Measurements from ENCODE around the gene PLVAP.
A peak's percentile ranks its signal among the peaks of the same experiment; 100 is the strongest.

The PLVAP gene, protein sequence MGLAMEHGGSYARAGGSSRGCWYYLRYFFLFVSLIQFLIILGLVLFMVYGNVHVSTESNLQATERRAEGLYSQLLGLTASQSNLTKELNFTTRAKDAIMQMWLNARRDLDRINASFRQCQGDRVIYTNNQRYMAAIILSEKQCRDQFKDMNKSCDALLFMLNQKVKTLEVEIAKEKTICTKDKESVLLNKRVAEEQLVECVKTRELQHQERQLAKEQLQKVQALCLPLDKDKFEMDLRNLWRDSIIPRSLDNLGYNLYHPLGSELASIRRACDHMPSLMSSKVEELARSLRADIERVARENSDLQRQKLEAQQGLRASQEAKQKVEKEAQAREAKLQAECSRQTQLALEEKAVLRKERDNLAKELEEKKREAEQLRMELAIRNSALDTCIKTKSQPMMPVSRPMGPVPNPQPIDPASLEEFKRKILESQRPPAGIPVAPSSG

DNA sequence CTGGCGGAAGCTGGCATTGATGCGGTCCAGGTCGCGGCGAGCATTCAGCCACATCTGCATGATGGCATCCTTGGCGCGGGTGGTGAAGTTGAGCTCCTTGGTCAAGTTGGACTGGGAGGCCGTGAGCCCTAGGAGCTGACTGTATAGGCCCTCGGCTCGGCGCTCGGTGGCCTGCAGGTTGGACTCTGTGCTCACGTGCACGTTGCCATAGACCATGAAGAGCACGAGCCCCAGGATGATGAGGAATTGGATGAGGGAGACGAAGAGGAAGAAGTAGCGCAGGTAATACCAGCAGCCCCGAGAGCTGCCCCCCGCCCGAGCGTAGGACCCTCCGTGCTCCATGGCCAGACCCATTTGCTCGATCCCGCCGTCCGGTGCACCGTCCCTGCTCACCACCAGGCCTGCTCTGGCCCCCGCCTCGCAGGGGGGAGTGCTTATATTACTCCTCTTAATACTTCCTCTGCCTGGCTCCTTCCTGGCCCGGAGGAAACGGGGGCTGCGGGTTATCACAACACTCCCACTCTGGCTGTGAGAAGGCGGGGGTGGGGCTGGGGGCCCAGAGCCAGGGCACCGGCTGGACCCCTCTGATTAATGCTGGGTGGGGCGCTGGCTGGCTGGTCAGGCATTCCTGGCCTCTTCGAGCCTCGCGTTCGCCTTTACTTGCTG is at the start of gene PLVAP:
PLVAP (minus strand) TSS at position 408 of the 666 bp plus-strand sequence; CDS start at position 354, 54 bp downstream.
- DNase-seq, result no peak

DNA sequence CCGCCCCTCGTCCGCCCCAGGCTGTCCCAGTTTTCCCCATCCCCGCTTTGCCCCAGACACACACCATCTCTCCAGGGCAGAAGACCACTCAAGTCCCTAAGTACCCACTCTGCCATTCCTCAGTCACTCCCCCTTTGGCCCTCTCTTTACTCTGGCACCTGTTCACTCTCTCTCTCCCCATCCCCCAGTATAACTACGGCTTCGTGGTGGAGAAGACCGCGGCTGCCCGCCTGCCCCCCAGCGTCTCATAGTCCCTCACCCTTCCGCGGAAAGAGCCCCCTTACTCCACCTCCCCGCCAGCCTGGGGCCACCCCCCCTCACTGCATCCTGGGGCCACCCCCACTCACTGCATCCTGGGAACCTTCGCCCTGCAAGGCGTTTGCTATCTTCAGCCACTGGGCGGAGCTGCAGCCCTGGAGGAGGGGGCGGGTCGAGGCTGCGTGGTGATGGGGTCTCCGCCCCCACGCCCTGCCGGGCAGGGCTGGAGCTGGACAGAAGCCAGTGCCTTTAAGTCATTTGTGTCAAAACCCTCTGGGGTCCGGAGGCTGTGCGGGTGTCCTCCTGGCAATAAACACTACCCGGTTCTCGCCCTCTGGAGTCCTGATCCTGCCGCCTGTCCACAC is 47.7 kb upstream of the PLVAP start:
- no peak for DNase-seq

DNA sequence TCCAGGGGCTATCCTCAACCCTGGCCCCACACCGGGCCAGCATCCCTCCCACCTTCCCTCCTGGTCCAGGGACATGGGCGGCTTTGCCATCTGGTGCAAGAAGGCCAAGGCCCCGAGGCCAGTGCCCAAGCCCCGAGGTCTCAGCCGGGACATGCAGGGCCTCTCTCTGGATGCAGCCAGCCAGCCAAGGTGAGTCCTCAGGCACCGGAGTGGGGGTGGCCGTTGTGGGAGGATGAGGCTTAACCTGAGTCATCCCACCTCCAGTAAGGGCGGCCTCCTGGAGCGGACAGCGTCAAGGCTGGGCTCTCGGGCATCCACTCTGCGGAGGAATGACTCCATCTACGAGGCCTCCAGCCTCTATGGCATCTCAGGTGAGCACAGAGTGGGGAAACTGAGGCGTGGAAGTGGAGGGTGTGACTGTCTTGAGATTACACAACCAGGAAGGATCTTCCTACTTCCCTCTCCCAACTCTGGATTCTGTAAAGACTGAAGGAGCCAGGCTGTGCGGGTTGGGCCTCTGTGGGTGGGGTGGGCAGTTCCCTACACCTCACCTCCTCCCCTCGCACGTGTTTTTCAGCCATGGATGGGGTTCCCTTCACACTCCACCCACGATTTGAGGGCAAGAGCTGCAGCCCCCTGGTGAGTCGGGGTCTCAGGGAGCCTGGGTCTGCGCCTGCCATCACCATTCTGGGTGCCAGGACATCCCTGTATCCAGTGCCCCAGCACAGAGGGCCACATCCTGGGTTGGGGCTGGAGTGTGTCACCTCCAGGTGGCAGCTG is 46.5 kb upstream of the PLVAP start:
- DNase-seq, result no peak

DNA sequence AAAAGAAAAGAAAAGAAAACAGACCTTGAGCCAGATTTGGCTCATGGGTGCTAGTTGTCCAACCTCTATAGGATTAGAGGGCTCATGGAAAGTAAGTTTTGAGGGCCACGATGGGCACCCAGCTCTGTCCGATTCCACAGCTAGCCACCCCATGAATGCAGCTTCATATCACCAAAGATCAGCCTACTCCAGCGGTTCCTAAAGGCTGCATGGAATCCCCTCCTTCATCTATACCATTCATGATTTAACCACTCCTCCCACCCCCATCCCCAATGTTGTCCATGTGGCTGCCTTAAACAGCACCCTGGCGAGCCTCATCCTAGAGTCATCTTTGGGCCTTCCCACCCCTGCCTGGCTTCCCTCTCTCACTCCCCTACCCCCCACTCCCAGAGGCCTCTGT is 44.8 kb upstream of the PLVAP start:
- no peak for DNase-seq

DNA sequence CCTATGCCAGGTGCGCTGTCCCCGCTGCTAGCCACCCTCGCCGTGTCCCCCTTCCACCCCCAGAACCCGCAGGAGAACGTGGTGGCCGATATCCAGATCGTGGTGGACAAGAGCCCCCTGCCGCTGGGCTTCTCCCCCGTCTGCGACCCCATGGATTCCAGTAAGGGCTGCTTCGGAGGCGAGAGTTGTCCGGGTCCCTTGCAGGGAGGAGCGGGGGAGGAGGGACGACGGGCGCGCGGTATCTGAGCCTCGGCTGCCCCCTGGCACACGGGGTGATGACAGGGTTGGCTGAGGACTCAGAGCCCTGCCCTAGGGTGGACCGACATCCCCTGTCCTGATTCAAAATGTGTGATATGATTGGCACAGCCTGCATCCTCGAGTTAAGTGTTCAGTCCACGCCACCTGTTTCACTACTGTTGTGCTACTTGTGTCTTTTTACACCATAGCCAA is 43.4 kb upstream of the PLVAP start:
- DNase-seq, result peak; percentile 27

DNA sequence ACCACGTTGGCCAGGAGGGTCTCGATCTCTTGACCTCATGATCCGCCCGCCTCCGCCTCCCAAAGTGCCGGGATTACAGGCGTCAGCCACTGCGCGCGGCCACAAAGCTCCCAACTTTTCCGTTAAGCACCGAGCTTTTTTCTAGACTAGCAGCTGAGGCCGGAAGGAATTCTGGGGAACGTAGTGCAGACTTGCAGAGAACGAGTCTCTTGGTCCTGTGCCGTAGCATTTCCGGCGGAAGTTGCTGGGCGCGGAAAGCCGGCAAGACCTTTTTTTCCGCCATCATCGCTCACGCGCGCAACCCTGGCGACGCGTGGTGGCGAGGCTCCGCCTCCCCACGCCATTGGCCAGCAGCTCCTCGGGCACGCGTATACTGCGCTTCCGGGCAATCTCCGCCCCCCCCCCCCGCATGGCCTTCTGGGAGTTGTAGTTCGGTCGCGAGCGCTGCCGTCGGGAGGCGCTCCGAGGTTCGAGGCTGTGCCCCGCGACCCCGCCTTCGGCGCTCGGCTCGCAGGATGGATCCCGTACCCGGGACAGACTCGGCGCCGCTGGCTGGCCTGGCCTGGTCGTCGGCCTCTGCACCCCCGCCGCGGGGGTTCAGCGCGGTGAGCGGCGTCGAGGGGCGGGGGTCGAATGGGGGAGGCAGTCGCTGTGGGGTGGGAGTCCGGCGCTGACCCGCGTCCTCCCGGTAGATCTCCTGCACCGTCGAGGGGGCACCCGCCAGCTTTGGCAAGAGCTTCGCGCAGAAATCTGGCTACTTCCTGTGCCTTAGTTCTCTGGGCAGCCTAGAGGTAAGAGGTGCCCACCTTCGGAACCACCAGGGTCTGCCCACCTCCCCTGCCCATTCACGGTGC is 42.7 kb upstream of the PLVAP start, which contains the start of gene MVB12A:
MVB12A (plus strand) TSS at position 427 of the 854 bp plus-strand sequence; CDS start at position 516, 89 bp downstream.
- DNase-seq, result peak; percentile 93

DNA sequence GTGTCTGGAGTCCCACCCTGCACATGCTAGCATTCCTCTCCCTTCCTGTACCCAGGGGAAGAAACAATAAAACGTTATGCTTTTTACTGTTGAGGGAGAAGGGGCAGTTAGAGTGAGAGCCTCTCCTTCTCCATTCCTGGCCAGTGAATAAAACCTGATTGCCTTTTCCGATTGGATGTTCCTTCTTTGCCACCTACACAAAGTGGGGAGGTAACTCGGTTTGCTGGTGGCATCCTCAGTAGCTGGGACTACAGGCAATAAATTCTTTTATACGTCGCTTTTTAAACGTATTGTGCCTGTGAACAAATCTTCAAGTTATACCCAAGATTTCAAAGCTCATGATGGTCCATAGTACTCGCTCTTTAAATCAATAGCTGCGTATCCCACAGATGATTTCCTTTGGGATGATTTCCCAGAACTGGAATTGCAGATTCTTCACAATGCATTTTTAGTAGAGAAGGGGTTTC is 42.0 kb upstream of the PLVAP start:
- no peak for DNase-seq

DNA sequence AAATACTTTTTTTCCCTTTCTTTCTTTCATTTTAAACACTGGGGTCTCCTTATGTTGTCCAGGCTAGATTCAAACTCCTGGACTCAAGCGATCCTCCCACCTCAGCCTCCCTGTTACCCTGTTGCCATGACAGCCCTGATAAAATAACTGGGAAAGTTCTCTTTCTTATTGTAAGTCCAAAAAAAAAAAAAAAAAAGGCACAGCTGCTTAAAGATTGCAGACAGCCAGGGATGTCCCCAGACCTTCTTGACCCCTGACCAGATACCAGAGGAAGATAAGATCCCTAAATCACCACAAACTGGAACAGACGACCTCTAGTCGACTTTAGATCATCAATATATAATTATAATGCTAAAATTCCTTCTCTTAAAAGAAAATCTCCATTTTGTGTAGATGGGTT is 41.6 kb upstream of the PLVAP start:
- DNase-seq, result no peak

DNA sequence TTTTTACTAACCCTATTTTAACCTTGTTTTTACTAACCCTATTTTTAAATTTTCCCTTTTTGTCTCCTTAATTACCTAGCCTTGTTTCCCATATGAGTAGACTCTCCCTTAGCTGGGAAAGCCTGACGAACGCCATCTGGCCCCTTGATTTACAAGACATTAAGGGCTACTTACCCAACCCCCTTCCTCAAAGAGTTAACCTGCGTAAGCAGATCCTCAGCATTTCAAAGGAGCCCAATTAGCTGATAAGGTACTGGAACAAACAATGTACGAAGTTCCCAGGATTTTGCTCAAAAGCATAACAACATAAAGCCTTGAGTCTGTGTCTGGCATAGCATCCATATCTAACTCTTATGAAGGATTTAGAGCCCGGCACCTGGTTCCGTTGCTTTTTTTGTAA is 38.0 kb upstream of the PLVAP start:
- no peak for DNase-seq

DNA sequence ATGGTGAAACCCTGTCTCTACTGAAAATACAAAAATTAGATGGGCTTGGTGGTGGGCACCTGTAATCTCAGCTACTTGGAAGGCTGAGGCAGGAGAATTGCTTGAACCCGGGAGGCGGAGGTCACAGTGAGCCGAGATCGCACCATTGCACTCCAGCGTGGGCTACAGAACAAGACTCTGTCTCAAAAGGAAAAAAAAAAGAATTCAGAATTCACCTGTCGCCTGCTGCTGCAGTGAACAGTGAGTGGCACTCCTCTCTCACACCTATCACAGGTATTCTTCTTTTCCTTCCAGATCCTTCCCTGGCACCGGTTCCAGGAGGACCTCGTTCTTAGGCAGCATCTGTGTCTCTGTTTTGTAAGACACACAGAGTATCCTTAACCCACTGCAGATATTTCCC is 37.0 kb upstream of the PLVAP start:
- no peak for DNase-seq

DNA sequence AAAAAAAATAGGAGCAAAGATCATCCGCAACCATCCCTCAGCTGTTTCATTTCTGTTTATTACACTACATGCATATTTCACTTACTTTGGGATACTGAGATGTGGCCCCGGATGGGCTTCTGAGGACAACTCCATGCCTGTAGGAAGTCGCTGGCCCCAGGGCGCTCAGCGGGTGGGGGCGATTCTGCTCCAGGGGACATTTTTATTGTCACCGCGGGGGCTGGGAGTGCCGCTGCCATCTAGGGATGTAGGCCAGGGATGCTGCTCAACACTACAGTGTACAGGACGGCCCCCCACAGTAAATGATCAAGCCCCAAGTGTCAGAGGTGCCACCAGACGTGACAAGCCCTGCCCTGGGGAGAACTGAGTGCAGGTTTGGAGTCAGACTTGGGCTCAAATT is 34.7 kb upstream of the PLVAP start:
- no peak for DNase-seq

DNA sequence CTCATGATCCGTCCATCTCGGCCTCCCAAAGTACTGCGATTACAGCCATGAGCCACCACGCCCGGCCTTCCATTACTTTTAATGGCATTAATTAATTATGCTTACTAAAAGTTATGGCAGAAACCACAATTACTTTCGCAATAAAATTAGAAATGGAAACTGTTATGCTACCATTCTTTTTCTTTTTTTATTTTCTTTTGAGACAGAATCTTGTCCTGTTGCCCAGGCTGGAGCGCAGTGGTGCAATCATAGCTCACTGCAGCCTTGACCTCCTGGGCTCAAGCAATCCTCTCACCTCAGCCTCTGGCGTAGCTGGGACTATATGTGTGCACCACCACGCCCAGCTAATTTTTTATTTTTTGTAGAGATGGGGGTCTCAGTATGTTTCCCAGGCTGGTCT is 32.8 kb upstream of the PLVAP start:
- no peak for DNase-seq

DNA sequence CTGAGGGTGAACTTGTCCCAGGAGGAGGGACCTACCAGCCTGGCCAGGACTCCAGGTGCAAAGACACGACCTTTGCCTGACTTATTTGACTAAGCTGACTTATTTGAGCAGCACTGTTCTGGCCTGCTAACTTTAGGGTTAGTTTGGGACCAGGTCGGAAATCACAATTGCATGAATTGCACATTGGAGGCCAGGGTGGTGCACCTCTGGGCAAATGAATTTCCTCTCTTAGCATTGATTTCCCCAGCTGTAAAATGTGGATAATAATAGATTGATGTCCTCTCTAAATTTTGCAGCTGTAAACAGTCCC is 29.7 kb upstream of the PLVAP start:
- no peak for DNase-seq

DNA sequence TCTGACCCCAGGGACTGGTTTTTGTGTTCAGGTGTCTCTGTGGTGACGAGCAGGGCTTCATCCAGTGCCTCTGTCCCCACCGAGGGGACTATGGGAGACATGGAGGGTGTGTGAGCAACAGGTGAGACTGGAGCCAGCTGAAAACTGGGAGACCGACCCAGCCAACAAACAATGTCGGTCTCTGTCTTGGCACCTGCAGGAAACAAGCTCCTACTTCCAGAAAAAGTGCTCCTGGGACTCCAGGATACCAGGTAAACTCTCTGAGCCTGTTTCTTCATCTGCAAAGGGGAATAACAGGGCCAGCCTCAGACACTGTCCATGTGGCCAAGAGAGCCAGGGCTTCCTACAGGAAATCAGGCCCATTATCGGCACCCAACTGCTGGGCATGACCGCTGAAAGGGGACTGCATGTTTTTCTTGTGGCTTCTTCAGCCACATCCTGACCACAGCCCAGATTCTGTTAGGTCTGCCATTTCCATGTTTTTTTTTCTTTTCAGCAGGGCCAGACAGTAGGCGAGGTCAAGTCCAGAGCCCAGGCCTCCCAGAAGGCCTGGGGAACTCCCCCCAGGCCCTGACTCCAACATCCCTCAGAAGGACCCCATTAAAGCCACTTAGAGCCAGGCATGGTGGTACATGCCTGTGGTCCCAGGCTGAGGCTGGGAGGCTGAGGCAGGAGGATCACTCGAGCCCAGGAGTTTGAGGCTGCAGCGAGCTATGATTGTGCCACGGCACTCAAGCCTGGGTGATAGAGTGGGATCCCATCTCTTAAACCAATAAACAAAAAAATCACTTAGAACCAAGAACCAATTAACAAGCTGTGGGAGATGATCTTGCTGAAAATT is 29.1 kb upstream of the PLVAP start:
- no peak for DNase-seq

DNA sequence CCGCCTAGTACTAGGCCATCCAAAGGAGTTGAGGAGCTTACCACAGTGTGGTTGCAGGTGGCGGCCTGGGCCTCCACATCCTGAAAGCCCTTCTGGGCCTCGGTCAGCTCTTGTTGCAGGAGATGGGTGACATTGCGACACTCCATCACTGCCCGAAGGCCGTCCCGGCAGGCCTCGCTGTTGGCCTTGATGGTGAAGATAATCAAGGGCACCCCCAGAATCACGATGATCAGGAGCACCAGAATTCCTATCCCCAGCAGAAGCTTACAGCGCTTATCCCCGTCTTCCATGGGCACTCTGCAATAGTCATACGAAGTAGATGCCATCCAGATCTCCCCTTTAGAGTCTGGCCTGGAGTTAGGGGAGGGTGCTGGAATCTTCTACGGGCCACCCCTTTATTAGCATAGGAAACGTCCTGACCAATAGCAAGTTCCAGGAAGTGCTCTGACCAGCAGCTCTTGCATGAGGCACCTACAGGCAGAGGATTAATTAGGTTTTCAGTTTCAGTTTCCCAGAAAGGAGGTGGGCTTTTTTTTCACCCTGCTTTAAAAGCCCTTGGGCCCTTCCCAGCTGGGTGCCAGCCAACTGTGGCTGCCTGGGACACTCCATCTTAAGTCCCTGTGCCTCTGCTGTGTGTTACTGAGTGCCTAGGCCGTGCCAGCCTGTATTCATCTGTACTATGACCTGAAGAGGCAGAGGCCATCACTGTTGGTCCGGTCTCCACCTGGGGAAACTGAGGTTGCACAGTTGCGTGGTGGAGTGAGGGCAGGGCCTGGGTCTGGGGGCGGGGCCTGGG is 28.3 kb upstream of the PLVAP start, which contains the start of gene BST2:
BST2 (minus strand) TSS at position 381 of the 796 bp plus-strand sequence; CDS start at position 326, 55 bp downstream.
- peak; percentile 30 for DNase-seq

DNA sequence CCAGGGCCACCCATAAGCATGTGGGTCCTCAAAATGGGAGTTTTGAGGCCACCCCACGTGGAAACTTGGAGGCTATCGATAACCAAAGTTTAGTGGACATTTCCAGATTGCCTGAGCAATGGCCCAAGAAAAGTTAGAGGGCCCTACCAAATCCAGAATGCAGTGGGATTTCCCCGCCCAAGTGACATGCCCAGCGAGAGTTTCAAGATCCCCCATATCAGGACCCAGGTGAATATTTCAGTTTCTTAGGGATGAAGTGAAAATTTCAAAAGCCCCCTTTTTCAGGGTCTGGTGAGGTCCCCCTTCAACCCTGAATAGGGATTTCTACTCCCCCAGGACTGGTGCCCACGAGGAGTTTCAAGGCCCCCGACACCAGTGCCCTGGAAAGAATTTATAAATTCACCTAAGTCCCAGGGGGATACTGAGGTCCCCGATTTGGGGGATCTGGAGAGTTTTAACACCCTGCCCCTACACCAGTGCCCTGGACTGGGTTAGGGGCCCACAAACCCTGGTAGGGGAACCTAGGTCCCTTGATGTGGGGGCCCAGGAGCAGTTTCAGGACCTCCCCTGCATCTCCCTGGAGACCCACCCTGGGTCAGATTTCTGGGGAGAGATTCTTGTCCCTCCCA is 27.6 kb upstream of the PLVAP start:
- no peak for DNase-seq

DNA sequence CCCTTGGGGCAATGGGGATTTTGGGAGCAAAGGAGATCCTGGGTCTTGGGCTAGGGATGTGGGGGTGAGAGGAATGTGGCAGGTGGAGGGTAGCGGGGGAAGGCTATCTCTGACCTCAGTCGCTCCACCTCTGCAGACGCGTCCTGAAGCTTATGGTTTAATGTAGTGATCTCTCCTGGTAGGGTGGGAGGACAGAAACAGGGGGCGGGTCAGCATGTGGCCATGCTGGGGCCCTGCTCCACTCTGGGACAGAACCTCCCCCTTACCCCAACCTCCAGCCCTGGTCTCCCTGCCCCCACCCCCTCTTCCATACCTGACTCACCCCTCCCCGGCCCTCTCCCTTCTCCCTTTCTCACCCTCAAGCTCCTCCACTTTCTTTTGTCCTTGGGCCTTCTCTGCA is 26.9 kb upstream of the PLVAP start:
- no peak for DNase-seq

DNA sequence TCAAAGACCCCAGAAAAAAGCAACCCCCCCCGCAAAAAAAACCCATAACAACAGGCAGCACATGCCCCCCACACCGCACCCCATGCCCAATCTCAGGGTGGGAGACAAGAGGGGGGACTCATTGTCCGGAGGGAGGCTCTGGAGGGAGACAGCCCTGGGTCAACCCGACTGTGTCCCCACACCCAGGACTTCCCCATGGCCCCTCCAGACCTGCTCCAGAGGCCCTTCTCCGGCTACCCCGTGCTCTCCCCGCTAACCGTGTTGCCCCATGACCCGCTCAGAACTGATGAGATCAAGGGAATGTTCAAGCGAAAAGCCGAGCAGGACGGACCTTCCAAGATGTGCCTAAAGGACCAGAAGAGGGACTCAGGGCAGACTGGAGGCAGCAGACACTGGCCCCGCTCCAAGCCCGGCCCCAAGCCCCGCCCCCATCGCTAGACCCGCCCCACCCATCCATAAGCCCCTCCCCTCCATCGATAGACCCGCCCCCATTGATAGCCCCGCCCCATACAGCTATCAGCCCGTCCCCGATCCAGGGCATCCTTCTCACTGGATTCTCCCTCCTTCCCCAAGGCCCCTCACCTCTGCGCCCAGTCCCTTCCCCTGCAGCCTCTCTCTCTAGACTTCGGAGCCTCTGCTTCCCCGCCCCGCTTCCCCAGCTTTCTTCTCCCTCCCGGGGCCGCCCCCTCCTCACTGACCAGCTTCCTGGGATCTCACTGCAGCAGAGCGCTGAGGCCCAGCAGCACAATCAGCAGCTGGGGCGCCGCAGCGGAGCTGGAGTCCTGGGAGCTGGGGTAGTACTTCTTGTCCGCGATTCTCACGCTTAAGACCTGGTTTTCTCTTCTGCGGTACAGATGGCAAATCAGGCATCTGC is 26.1 kb upstream of the PLVAP start:
- DNase-seq, result peak; percentile 51

Measured in stimulated activated CD4-positive, alpha-beta T cell treated with anti-CD3 and anti-CD28 coated beads, Interleukin-12 subunit alpha, Interleukin-12 subunit beta, amount 100 ng/mL, for 4 hours (primary cell).